IMR-90 (cell line): ENCODE measurements around the gene TSHZ1. TPM values are rescaled to one million over a fixed set of nuclear protein-coding genes. Genes with fewer than 3 reads are reported as not detected.

ENCODE experiments used
- ATAC-seq: fragments of 200-7000 bp; cut with Tn5 transposase; 2 replicates; pipeline ENCODE4 v1.9.1; 2020; ENCODE audit warnings: low read depth, mild to moderate bottlenecking, moderate library complexity
- BruUV-seq: library from RNA; stranded (reverse); fragments of 400-500 nt; replicated peaks from 2 replicates; lab custom pipeline; 2021; lab: Mats Ljungman, UMichigan
- CTCF ChIA-PET: fragments of 300-600 bp; formaldehyde crosslinking; extraction: SDS; loops from one replicate; lab custom pipeline; 2021; ENCODE audit warnings: antibody characterized with exemption; lab: Yijun Ruan, JAX
- POLR2A ChIA-PET: fragments of 300-600 bp; sonication (Branson Sonifier 250); formaldehyde crosslinking; loops from one replicate; lab custom pipeline; 2022; ENCODE audit warnings: antibody characterized with exemption; ENCODE audit not compliant: unreplicated experiment; lab: Charles Lee
- DNase-seq: peaks from one replicate; pipeline ENCODE4 v3.0.0; 2013
- H2AFZ ChIP-seq: replicated peaks from 2 replicates; pipeline ENCODE3; 2013; ENCODE audit warnings: low read length, mild to moderate bottlenecking; ENCODE audit not compliant: poor library complexity
- H2AK5ac ChIP-seq: 2 replicates; pipeline ENCODE4 v1.6.1; 2013; ENCODE audit warnings: low read depth, low read length, inconsistent platforms
- H2AK9ac ChIP-seq: replicated peaks from 2 replicates; pipeline ENCODE3; 2013; ENCODE audit warnings: mild to moderate bottlenecking, low read depth, low read length, moderate library complexity; ENCODE audit not compliant: poor library complexity
- H2BK120ac ChIP-seq: 2 replicates; pipeline ENCODE4 v1.6.1; 2013; ENCODE audit warnings: low read depth, low read length, inconsistent platforms
- H2BK15ac ChIP-seq: 3 replicates; pipeline ENCODE4 v1.6.1; 2013; ENCODE audit warnings: low read depth, low read length, inconsistent platforms
- H2BK20ac ChIP-seq: 2 replicates; pipeline ENCODE4 v1.6.1; 2013; ENCODE audit warnings: low read depth, mild to moderate bottlenecking, inconsistent platforms, low read length, moderate library complexity
- H2BK5ac ChIP-seq: 2 replicates; pipeline ENCODE4 v1.6.1; 2013; ENCODE audit warnings: mild to moderate bottlenecking, low read depth, low read length, inconsistent platforms; ENCODE audit not compliant: poor library complexity, severe bottlenecking
- H3K14ac ChIP-seq: replicated peaks from 2 replicates; pipeline ENCODE4 v1.6.1; 2013; ENCODE audit warnings: low read depth, low read length, inconsistent platforms
- H3K18ac ChIP-seq: 2 replicates; pipeline ENCODE4 v1.6.1; 2013; ENCODE audit warnings: low read depth, low read length, control low read depth
- H3K23ac ChIP-seq: 2 replicates; pipeline ENCODE4 v1.6.1; 2013; ENCODE audit warnings: low read depth, low read length, inconsistent platforms
- H3K27ac ChIP-seq: 2 replicates; pipeline ENCODE4 v1.5.1; 2013; ENCODE audit warnings: mild to moderate bottlenecking, control low read depth, low read length; ENCODE audit not compliant: insufficient read depth
- H3K27me3 ChIP-seq: 2 replicates; pipeline ENCODE4 v1.6.1; 2013; ENCODE audit warnings: low read length; ENCODE audit not compliant: control insufficient read depth, insufficient read depth
- H3K36me3 ChIP-seq: 2 replicates; pipeline ENCODE4 v1.6.1; 2013; ENCODE audit warnings: low read length, mixed read lengths; ENCODE audit not compliant: control insufficient read depth, insufficient read depth
- H3K4ac ChIP-seq: 2 replicates; pipeline ENCODE4 v1.6.1; 2013; ENCODE audit warnings: low read depth, low read length, inconsistent platforms
- H3K4me1 ChIP-seq: 2 replicates; pipeline ENCODE4 v1.6.1; 2013; ENCODE audit warnings: low read length, mixed read lengths; ENCODE audit not compliant: control insufficient read depth, insufficient read depth
- H3K4me2 ChIP-seq: 2 replicates; pipeline ENCODE4 v1.6.1; 2013; ENCODE audit warnings: low read depth, mild to moderate bottlenecking, control low read depth, low read length, moderate library complexity
- H3K4me3 ChIP-seq: 2 replicates; pipeline ENCODE4 v1.5.1; 2013; ENCODE audit warnings: low read depth, mild to moderate bottlenecking, control low read depth, low read length, moderate library complexity; ENCODE audit not compliant: insufficient read depth
- H3K56ac ChIP-seq: 2 replicates; pipeline ENCODE4 v1.6.1; 2013; ENCODE audit warnings: low read length, inconsistent platforms; ENCODE audit not compliant: insufficient read depth; ENCODE audit errors: extremely low read depth
- H3K79me1 ChIP-seq, 2 experiments: 2 replicates each; pipeline ENCODE4 v1.6.1; 2013; ENCODE audit warnings: low read length in 2 of 2, inconsistent platforms in 1 of 2, low read depth in 1 of 2
- H3K9ac ChIP-seq: 2 replicates; pipeline ENCODE4 v1.6.1; 2013; ENCODE audit warnings: low read depth, low read length, control low read depth
- H3K9me1 ChIP-seq: 2 replicates; pipeline ENCODE4 v1.6.1; 2013; ENCODE audit warnings: low read length, inconsistent platforms; ENCODE audit not compliant: insufficient read depth
- H3K9me3 ChIP-seq: 2 replicates; pipeline ENCODE4 v1.6.1; 2013; ENCODE audit warnings: low read length; ENCODE audit not compliant: control insufficient read depth, insufficient read depth
- H4K20me1 ChIP-seq: 2 replicates; pipeline ENCODE4 v1.6.1; 2013; ENCODE audit warnings: low read length, inconsistent platforms; ENCODE audit not compliant: insufficient read depth
- H4K5ac ChIP-seq: 2 replicates; pipeline ENCODE4 v1.6.1; 2013; ENCODE audit warnings: mild to moderate bottlenecking, low read depth, low read length, control low read depth
- H4K8ac ChIP-seq, 2 experiments: 2 replicates each; pipeline ENCODE4 v1.6.1; 2013; ENCODE audit warnings: low read depth in 2 of 2, low read length in 2 of 2, control low read depth in 1 of 2, inconsistent platforms in 1 of 2
- H4K91ac ChIP-seq: 2 replicates; pipeline ENCODE4 v1.6.1; 2013; ENCODE audit warnings: low read depth, low read length, inconsistent platforms; ENCODE audit not compliant: insufficient read depth
- ELK1 ChIP-seq: fragments of 150-350 bp; IDR thresholded peaks from 2 replicates; pipeline ENCODE4 v1.6.1; 2016; ENCODE audit warnings: low read depth, mild to moderate bottlenecking, low read length, moderate library complexity, borderline replicate concordance
- FOS ChIP-seq: fragments of 150-350 bp; IDR thresholded peaks from 2 replicates; pipeline ENCODE4 v1.6.1; 2016; ENCODE audit warnings: low read depth, low read length
- MAFK ChIP-seq: IDR thresholded peaks from 2 replicates; pipeline ENCODE4 v1.6.1; 2012; ENCODE audit warnings: low read depth, low read length, improper control_type of control experiment
- POLR2A ChIP-seq: IDR thresholded peaks from 2 replicates; pipeline ENCODE4 v1.6.1; 2012; ENCODE audit warnings: mild to moderate bottlenecking, low read depth, low read length
- RAD21 ChIP-seq: IDR thresholded peaks from 2 replicates; pipeline ENCODE4 v1.6.1; 2012; ENCODE audit warnings: low read length, improper control_type of control experiment
- RCOR1 ChIP-seq: IDR thresholded peaks from 2 replicates; pipeline ENCODE4 v1.6.1; 2012; ENCODE audit warnings: mild to moderate bottlenecking, low read length, improper control_type of control experiment; ENCODE audit not compliant: insufficient replicate concordance
- RFX5 ChIP-seq: IDR thresholded peaks from 2 replicates; pipeline ENCODE4 v1.8.0; 2012; ENCODE audit warnings: low read depth, mild to moderate bottlenecking, low read length, moderate library complexity
- SMC3 ChIP-seq: fragments of 150-350 bp; IDR thresholded peaks from 2 replicates; pipeline ENCODE4 v1.6.1; 2016; ENCODE audit warnings: low read depth, mild to moderate bottlenecking, antibody characterized with exemption, low read length, moderate library complexity
- WGBS, 2 experiments: methylation state at CpG; one replicate each; pipeline versions ENCODE4 v1.1.5 to v1.1.7; 2013; ENCODE audit warnings: missing lambda C conversion rate in 2 of 2; ENCODE audit not compliant: insufficient read length in 1 of 2; ENCODE audit errors: extremely low coverage in 2 of 2; 5-methylcytosine and 5-hydroxymethylcytosine counted together
- dilution Hi-C: fragments of 300-500 bp; cut with HindIII; formaldehyde crosslinking; loops from one replicate; pipeline ENCODE4 v1.14.3; 2018; ENCODE audit warnings: low sequenced_read_pairs; ENCODE audit not compliant: unreplicated experiment
- in situ Hi-C: fragments of 300-500 bp; cut with MboI; formaldehyde crosslinking; loops from 3 replicates; pipeline ENCODE4 v1.14.3; 2019; ENCODE audit warnings: low sequenced_read_pairs, inconsistent platforms, mixed read lengths
- intact Hi-C: fragments of 100-400 bp; cut with micrococcal nuclease; formaldehyde crosslinking; loops from 2 replicates; pipeline ENCODE4 v1.10.0; 2022
- polyA plus RNA-seq, 3 experiments: library from polyadenylated mRNA; depleted of rRNA; stranded (reverse); fragments of >200 nt; gene quantifications; 2 replicates each; pipeline ENCODE4 v1.2.3, GENCODE V29; 2012; ENCODE audit warnings: low replicate concordance in 1 of 3
- total RNA-seq: library from RNA; depleted of rRNA; stranded (reverse); fragments of >200 nt; gene quantifications from 2 replicates; pipeline ENCODE4 v1.2.3, GENCODE V29; 2012

TSHZ1 gene
- total and polyA plus RNA-seq, 2 of the 4 experiments (the other 2 are of a cell fraction) = 7.1 to 10.0 TPM

GRCh38 chr18:75241705-75242104 lies 31.1 kb downstream of the TSHZ1 start:
- Histone ChIP-seq H3K4me3 (no peak overlapping the region), H2BK120ac (no peak overlapping the region), H3K56ac (no peak overlapping the region), H3K4me1 (peaks cover 2% of the 10 kb centered on the region; the same call in 1 of the 2 replicates), H3K79me1 (peaks cover 29 to 61% of the 10 kb centered on the region in 2 experiments), H4K20me1 (no peaks in the 10 kb centered on the region), H2AFZ (no peak overlapping the region), H3K27ac (no peak overlapping the region), H2BK5ac (no peak overlapping the region), H3K27me3 (no peaks in the 10 kb centered on the region), H3K9me1 (no peaks in the 10 kb centered on the region), H3K23ac (no peak overlapping the region), H2BK15ac (no peak overlapping the region), H4K91ac (no peak overlapping the region), H2AK9ac (no peak overlapping the region), H4K8ac (no peak overlapping the region), H4K5ac (no peak overlapping the region), H3K14ac (no peak overlapping the region), H3K9me3 (peaks cover 5% of the 10 kb centered on the region), H2BK20ac (no peak overlapping the region), H3K36me3 (no peaks in the 10 kb centered on the region), H3K4me2 (no peak overlapping the region), H3K4ac (no peak overlapping the region), H3K9ac (no peak overlapping the region), H2AK5ac (no peak overlapping the region), H3K18ac (no peak overlapping the region)
- ChIA-PET CTCF (no interaction called here), POLR2A (no interaction called here)
- no CpG with 5 or more reads among the region's 1 CpG for WGBS, 2 experiments
- no TSS peak for BruUV-seq
- in situ Hi-C loops = no loop called here
- intact Hi-C loops = no loop called here
- TF ChIP-seq RCOR1 (no peak), POLR2A (no peak), ELK1 (no peak), MAFK (no peak), RFX5 (no peak), RAD21 (no peak), FOS (no peak), SMC3 (no peak)
- DNase-seq (no peak), ATAC-seq (no peak)
- dilution Hi-C loops = no loop called here
